Astrocyte (in vitro differentiated cells and primary cell): ENCODE data around the gene LMF1. TPM values are rescaled to one million over a fixed set of nuclear protein-coding genes. Genes with fewer than 3 reads are reported as not detected.

ENCODE experiments used
- DNase-seq: peaks from one replicate; pipeline ENCODE4 v3.0.0-alpha.2; 2010; ENCODE audit warnings: low read depth
- FAIRE-seq: peaks from 2 replicates; lab custom pipeline; 2011; peaks lifted over from hg19 to GRCh38; lab: Jason Lieb, UNC
- H2AFZ ChIP-seq: 2 replicates; pipeline ENCODE4 v1.6.0; 2012; ENCODE audit warnings: low read depth, low read length, inconsistent platforms
- H3K27ac ChIP-seq: 2 replicates; pipeline ENCODE4 v1.5.1; 2011; ENCODE audit warnings: low read depth, low read length, inconsistent platforms
- H3K27me3 ChIP-seq: 2 replicates; pipeline ENCODE4 v1.6.0; 2011; ENCODE audit warnings: low read length, inconsistent platforms; ENCODE audit not compliant: insufficient read depth
- H3K36me3 ChIP-seq: 2 replicates; pipeline ENCODE4 v1.5.1; 2011; ENCODE audit warnings: low read length, inconsistent platforms; ENCODE audit not compliant: insufficient read depth
- H3K4me1 ChIP-seq: 2 replicates; pipeline ENCODE4 v1.5.1; 2011; ENCODE audit warnings: low read length, inconsistent platforms; ENCODE audit not compliant: insufficient read depth
- H3K4me2 ChIP-seq: 2 replicates; pipeline ENCODE4 v1.6.0; 2012; ENCODE audit warnings: low read length, inconsistent platforms
- H3K4me3 ChIP-seq: 2 replicates; pipeline ENCODE4 v1.5.1; 2011; ENCODE audit warnings: low read depth, mild to moderate bottlenecking, low read length, inconsistent platforms; ENCODE audit not compliant: insufficient read depth
- H3K79me2 ChIP-seq: 2 replicates; pipeline ENCODE4 v1.6.0; 2012; ENCODE audit warnings: mild to moderate bottlenecking, low read length, inconsistent platforms; ENCODE audit not compliant: insufficient read depth
- H3K9ac ChIP-seq: 2 replicates; pipeline ENCODE4 v1.6.0; 2012; ENCODE audit warnings: mild to moderate bottlenecking, low read length, inconsistent platforms
- H3K9me3 ChIP-seq: 2 replicates; pipeline ENCODE4 v1.5.1; 2012; ENCODE audit warnings: low read depth, mild to moderate bottlenecking, low read length, inconsistent platforms; ENCODE audit not compliant: insufficient read depth
- H4K20me1 ChIP-seq: 2 replicates; pipeline ENCODE4 v1.6.0; 2012; ENCODE audit warnings: low read length, inconsistent platforms; ENCODE audit not compliant: insufficient read depth
- H3K27ac Mint-ChIP-seq: one replicate; pipeline ENCODE4 v1.8.0; 2021; ENCODE audit warnings: mild to moderate bottlenecking, mixed read lengths; ENCODE audit not compliant: unreplicated experiment
- H3K27me3 Mint-ChIP-seq: one replicate; pipeline ENCODE4 v1.8.0; 2021; ENCODE audit warnings: low read depth, mixed read lengths; ENCODE audit not compliant: unreplicated experiment
- H3K36me3 Mint-ChIP-seq: one replicate; pipeline ENCODE4 v1.8.0; 2021; ENCODE audit warnings: low read depth, mixed read lengths; ENCODE audit not compliant: unreplicated experiment
- H3K4me1 Mint-ChIP-seq: one replicate; pipeline ENCODE4 v1.8.0; 2021; ENCODE audit warnings: low read depth, mixed read lengths; ENCODE audit not compliant: unreplicated experiment
- H3K4me3 Mint-ChIP-seq: one replicate; pipeline ENCODE4 v1.8.0; 2021; ENCODE audit warnings: mild to moderate bottlenecking, moderate library complexity, mixed read lengths; ENCODE audit not compliant: unreplicated experiment
- H3K9me3 Mint-ChIP-seq: one replicate; pipeline ENCODE4 v1.8.0; 2021; ENCODE audit warnings: mild to moderate bottlenecking, mixed read lengths; ENCODE audit not compliant: unreplicated experiment
- CTCF ChIP-seq: IDR thresholded peaks from 2 replicates; pipeline ENCODE4 v1.5.1; 2011; ENCODE audit warnings: low read depth, mild to moderate bottlenecking, inconsistent platforms, low read length, moderate library complexity; ENCODE audit not compliant: insufficient read depth
- EZH2 ChIP-seq: IDR thresholded peaks from 2 replicates; pipeline ENCODE4 v1.6.1; 2012; ENCODE audit warnings: mild to moderate bottlenecking, low read length, inconsistent platforms; ENCODE audit not compliant: insufficient read depth
- total RNA-seq: library from RNA; stranded (reverse); gene quantifications from 2 replicates; pipeline ENCODE4 v1.2.1, GENCODE V29; 2021

The LMF1 gene
- total RNA-seq, 1 donor from 2014 or later: 12.6 TPM

- TF ChIP-seq EZH2: no peak
- no peak for TF ChIP-seq CTCF
- H3K36me3 Mint-ChIP-seq: no peaks in the 10 kb centered on the region
- no peaks in the 10 kb centered on the region for H3K79me2 ChIP-seq
- no peak for FAIRE-seq
- no peak overlapping the region for H3K27ac Mint-ChIP-seq
- H3K4me1 ChIP-seq: peaks cover 12% of the 10 kb centered on the region
- H3K27ac ChIP-seq: no peak overlapping the region
- DNase-seq: no peak
- H3K9me3 ChIP-seq: no peaks in the 10 kb centered on the region
- no peak overlapping the region for H3K4me2 ChIP-seq
- H3K9ac ChIP-seq: no peak overlapping the region
- H3K36me3 ChIP-seq: no peaks in the 10 kb centered on the region
- H3K9me3 Mint-ChIP-seq: no peaks in the 10 kb centered on the region
- H3K4me3 Mint-ChIP-seq: no peak overlapping the region
- peaks cover 3% of the 10 kb centered on the region for H3K4me1 Mint-ChIP-seq
- no peak overlapping the region for H3K4me3 ChIP-seq
- no peaks in the 10 kb centered on the region for H4K20me1 ChIP-seq
- peaks cover 29% of the 10 kb centered on the region for H3K27me3 ChIP-seq
- peaks cover 43% of the 10 kb centered on the region for H3K27me3 Mint-ChIP-seq
- H2AFZ ChIP-seq: no peak overlapping the region
Observed at GRCh38 chr16:1014771-1015495, 44.1 kb upstream of the LMF1 start.

- no peak for DNase-seq
- no peak overlapping the region for H3K4me3 Mint-ChIP-seq
- TF ChIP-seq CTCF (no peak), EZH2 (no peak)
- Histone ChIP-seq H2AFZ (no peak overlapping the region), H3K79me2 (no peaks in the 10 kb centered on the region), H3K36me3 (no peaks in the 10 kb centered on the region), H3K9me3 (no peaks in the 10 kb centered on the region), H4K20me1 (no peaks in the 10 kb centered on the region), H3K27ac (no peak overlapping the region), H3K4me2 (no peak overlapping the region), H3K27me3 (peaks cover 33% of the 10 kb centered on the region), H3K9ac (no peak overlapping the region), H3K4me3 (no peak overlapping the region), H3K4me1 (peaks cover 5% of the 10 kb centered on the region)
- no peak for FAIRE-seq
- peaks cover 3% of the 10 kb centered on the region for H3K4me1 Mint-ChIP-seq
- H3K27me3 Mint-ChIP-seq: peaks cover 44% of the 10 kb centered on the region
- H3K36me3 Mint-ChIP-seq: no peaks in the 10 kb centered on the region
- no peak overlapping the region for H3K27ac Mint-ChIP-seq
- H3K9me3 Mint-ChIP-seq: no peaks in the 10 kb centered on the region
Observed at GRCh38 chr16:1014221-1014620, 43.4 kb upstream of the LMF1 start.

GRCh38 chr16:1013593-1013900 is 42.8 kb upstream of the LMF1 start:
- Histone ChIP-seq H3K79me2 (no peaks in the 10 kb centered on the region), H3K27ac (no peak overlapping the region), H3K36me3 (no peaks in the 10 kb centered on the region), H3K4me3 (no peak overlapping the region), H3K4me2 (no peak overlapping the region), H4K20me1 (no peaks in the 10 kb centered on the region), H3K27me3 (peaks cover 35% of the 10 kb centered on the region), H3K4me1 (no peaks in the 10 kb centered on the region), H3K9ac (no peak overlapping the region), H2AFZ (no peak overlapping the region), H3K9me3 (no peaks in the 10 kb centered on the region)
- Mint-ChIP-seq H3K27me3 (peaks cover 43% of the 10 kb centered on the region), H3K36me3 (no peaks in the 10 kb centered on the region), H3K4me3 (no peak overlapping the region), H3K9me3 (no peaks in the 10 kb centered on the region), H3K4me1 (peaks cover 3% of the 10 kb centered on the region), H3K27ac (no peak overlapping the region)
- FAIRE-seq: no peak
- DNase-seq: no peak
- TF ChIP-seq CTCF (no peak), EZH2 (no peak)
